ENCODE results near the gene FASN.

GRCh38 chr17:82128287-82128686 lies 30.3 kb upstream of the FASN start:
- TF ChIP-seq CTCF (conservative IDR thresholded peaks at IDR 0.05 in 1 of 2, IDR thresholded peaks at IDR 0.05 in 1 of 2; ENCODE audit: low read depth in 1 of 2, low read length in 2 of 2) (no peak), EZH2 (IDR thresholded peaks at IDR 0.05; ENCODE audit: low read length, missing control alignments) (no peak)
